GM19099 (cell line): ENCODE data around the gene ZNF330.

Experiments used
- POLR2A ChIP-seq: IDR thresholded peaks from 3 replicates; pipeline ENCODE4 v1.6.1; 2011; ENCODE audit warnings: low read depth; ENCODE audit not compliant: insufficient read length; ENCODE audit errors: extremely low read depth

The ZNF330 gene

DNA sequence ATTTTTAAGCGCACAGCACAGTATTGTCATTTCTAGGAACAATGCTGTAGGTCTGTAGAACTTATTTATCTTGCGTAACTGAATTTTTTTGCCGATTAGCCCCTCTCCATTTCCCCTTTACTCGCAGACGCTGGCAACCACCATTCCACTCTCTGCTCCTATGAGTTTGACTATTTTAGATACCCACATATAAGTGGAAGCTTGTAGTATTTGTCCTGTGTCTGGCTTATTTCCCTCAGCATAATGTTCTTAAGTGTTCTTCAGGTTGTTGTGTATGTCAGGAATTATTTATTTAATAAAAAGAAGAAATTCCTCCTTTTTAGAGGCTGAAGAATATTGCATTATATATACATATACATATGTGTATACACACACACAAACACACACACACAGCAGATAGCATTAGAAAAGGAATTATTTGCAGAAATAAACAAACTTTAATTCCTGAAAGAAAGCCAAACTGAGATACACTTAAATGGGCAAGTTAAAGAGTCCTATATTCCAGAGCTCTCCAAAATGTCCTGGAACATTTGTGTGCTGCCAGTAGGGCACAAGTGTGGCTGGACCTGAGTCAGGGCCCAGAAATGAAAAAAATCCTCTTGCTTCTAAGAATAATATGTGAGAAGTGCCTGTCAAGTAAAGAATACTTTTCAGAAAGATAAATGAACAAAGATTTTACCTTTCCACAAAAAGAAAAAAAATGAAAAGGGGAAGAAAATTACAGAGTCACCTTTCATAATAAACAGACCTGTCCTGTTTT is 4.5 kb upstream of the ZNF330 start:
- TF ChIP-seq POLR2A = no peak

DNA sequence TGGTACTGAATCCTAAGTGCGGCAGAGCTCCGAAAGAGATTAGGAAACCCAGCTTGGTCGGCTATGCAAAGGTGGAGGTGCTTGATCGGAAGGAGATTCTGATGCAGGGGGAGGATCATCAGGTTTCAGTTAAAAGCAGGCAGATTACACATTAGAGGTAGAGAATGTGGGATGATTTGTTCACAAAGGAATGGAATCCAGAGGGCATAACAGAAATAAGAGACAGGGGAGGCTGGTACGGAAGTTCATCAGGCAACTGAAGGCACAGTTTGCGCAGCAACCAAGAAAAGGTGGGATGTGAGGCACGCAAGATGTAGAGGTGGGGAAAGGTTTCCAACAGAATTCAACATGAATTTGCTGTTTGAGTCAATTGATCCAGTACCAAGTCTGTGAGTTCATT is 424 bp upstream of the ZNF330 start:
- no peak for TF ChIP-seq POLR2A

DNA sequence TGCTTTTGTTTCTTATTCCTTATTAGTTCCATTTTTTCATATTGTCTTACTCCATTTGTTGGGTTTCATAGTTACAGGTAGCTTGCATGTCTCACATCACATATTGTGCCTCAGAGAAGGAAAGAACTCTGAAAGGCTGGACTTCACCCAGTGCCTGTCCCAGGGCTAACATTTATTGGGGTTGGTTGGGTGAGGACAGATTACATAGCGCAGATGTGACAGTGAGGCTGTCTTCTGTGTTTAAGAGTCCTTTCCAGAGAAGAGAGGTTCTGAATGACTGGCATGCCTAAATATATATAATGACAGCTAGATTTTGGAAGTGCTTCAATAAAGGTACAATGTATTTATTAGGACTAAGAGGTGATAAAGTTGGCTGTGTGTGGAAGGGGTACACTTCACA is 2.7 kb downstream of the ZNF330 start:
- TF ChIP-seq POLR2A = no peak

DNA sequence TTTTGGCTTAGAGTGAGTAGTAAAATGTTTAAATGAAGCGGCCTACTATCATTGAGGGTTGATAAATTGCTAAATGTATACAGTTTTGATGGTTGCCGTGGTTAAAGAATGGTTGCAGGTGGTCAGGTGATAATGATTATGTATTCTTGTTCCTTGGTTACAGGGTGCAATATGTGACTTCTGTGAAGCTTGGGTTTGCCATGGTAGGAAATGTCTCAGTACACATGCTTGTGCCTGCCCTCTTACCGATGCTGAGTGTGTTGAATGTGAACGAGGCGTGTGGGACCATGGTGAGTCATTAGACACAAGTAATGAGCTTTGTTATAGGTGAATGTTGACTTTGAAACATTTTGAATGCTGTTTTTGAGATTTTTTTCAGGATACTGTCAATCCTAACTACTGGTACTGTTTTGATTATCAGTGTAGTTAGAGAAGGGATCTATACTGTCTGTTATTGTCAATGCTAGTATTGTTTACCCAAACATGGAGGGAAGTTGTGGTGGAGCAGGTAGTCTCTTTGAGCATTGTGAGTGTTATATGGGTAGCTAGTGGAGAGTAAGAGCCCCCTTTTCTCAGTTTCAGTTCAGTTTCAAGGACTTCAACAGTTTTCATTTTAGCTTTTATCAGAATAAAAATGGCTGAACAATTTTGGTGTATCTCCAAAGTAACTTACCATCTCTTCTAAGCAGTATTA is 8.9 kb downstream of the ZNF330 start:
- TF ChIP-seq POLR2A = no peak

DNA sequence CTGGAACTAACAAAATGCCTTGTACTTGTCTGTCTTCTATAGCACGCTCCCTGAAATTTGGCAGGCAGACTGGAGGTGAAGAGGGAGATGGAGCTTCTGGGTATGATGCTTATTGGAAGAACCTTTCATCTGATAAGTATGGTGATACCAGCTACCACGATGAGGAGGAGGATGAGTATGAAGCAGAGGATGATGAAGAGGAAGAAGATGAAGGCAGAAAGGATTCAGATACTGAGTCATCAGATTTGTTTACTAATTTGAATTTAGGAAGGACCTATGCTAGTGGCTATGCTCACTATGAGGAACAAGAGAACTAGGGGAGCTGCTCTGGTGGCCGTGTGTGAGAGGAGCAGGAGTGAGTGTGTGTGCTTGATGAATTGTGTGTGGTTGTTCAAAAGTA is 13.0 kb downstream of the ZNF330 start:
- no peak for TF ChIP-seq POLR2A

DNA sequence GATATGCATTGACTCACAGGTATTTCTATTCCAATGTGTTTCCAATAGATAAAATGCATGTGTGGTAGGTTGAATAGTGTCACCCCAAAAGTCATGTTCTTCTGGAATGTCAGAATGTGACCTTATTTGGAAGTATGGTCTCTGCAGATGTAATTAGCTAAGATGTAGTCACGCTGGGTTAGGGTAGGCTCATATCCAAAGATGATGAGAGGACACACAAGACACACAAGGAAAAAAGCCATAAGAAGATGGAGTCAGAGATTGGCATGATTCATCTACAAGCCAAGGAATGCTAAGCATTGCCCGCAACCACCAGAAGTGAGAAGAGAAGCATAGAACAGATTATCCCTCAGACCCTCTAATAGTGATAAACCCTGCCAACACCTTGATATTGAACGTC is 17.5 kb downstream of the ZNF330 start:
- no peak for TF ChIP-seq POLR2A

DNA sequence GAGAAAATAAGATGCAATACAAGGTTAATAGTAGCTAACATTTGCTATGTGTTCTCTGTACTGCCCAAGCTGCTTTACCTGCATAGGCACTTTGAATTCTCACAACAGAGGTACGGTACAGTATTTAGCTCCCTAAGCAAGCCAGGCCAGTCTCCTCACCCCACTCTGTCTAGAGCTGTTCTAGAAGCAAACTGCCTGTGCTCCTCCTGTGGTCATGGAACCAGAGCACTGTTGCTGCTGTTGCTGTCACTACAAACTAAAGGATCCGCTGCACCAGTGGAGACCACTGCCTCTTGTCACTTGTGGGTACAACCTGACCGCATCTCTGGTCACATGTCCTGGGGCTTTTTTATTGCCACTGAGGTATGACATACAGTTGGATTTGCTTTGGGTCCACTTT is 19.6 kb downstream of the ZNF330 start:
- no peak for TF ChIP-seq POLR2A

GRCh38 chr4:141240671-141241070 is 20.0 kb downstream of the ZNF330 start:
- TF ChIP-seq POLR2A = no peak

DNA sequence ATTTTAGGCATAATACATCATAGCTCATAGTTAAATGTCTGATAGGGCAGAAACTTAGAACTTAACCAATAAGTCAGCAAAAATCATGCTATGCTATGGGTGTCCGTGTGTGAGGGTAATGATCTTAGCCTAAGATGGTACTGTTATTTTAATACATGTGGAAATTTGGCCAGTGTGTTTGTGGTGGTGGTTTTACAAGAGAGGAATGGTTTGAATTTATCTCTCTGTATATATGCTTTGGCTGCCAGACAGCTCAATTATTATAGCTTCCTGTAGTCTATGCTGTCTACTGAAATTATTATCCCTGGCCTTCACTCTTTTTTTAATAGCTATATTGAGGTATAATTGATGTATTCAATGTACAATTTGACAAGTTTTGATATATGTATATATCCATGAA is 21.3 kb downstream of the ZNF330 start:
- TF ChIP-seq POLR2A = no peak

- TF ChIP-seq POLR2A = no peak
Measured at GRCh38 chr4:141244419-141244818, 23.7 kb downstream of the ZNF330 start.

DNA sequence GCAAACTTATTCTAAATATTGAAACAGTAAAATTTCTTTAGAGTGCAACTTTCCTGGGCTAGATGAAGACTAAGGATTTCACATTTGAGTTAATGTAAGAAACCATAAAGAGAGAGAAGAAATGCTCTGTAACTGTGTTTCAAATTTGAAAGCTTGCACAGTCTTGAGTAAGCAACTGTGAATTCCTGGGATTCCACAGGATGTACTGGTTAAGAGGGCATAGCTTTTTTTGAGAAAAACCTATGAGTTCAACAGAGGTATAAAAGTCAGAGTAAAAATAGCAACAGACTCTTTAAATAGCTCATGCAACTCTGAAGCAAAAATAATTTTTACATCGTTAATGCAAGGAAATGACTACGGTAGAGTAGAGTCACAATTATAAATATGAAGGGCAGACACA is 25.5 kb downstream of the ZNF330 start:
- TF ChIP-seq POLR2A = no peak

GRCh38 chr4:141246683-141247429 is 26.2 kb downstream of the ZNF330 start:
- no peak for TF ChIP-seq POLR2A

DNA sequence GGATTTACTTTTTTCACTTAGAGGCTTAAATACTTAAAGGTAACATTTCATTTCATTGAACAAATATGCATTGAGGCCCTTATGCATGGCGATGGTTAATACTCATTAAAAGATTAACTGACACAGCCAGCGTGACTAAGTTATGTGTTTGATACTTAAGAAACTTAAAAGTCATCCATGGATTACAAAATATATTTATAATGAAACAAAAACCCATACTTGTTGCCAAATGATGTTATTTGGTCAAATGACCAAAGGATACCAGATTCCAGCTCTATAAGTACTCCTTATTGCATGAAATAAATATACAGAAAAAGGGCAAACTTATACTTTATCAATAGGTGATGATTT is 26.7 kb downstream of the ZNF330 start:
- TF ChIP-seq POLR2A = no peak

DNA sequence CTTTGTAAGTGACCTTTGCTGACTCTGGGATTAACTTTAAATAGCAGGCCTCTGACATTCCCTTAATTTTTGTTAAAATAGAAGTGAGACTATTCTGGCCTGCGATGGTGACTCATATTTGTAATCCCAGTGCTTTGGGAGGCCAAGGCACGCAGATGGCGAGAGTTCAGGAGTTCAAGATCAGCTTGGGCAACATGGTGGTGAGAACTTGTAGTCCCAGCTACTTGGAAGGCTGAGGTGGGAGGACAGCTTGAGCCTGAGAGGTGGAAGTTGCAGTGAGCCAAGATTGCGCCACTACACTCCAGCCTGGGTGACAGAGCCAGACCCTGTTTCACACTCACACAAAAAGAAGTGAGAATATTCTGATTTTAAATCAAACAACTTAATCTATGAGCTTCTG is 27.3 kb downstream of the ZNF330 start:
- TF ChIP-seq POLR2A = no peak

GRCh38 chr4:141248486-141248885 is 27.8 kb downstream of the ZNF330 start:
- no peak for TF ChIP-seq POLR2A

DNA sequence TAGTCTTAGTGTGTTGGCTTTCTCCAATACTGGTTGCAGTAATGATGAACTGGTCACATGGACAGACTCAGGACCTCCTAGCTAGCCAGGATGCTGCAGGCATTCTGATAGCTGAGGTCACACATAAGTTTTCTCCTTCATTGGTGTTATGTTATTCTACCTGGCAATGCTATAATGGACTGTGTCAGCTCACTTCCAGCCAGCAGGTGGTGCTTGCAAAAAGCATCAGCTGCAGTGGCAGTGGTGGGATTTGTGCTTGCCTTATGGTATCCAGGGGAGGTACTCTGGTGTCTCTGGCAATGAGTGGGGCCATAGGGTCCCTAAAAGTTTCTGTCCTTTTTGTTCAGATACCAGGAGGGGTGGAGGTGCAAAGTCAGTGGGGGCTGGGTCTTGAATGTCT is 33.6 kb downstream of the ZNF330 start:
- no peak for TF ChIP-seq POLR2A
